Retinal pigment epithelial cell (primary cell): ENCODE data around the gene SIK3.

Experiments used
- DNase-seq: peaks from one replicate; pipeline ENCODE4 v3.0.0-alpha.2; 2010; ENCODE audit warnings: low read depth
- H3K4me3 ChIP-seq: 2 replicates; pipeline ENCODE4 v1.5.1; 2011; ENCODE audit warnings: mild to moderate bottlenecking, low read length, control low read depth, moderate library complexity
- CTCF ChIP-seq: conservative IDR thresholded peaks from 2 replicates; pipeline ENCODE4 v1.5.1; 2011; ENCODE audit warnings: low read depth, low read length, control low read depth, inconsistent platforms

Gene SIK3

DNA sequence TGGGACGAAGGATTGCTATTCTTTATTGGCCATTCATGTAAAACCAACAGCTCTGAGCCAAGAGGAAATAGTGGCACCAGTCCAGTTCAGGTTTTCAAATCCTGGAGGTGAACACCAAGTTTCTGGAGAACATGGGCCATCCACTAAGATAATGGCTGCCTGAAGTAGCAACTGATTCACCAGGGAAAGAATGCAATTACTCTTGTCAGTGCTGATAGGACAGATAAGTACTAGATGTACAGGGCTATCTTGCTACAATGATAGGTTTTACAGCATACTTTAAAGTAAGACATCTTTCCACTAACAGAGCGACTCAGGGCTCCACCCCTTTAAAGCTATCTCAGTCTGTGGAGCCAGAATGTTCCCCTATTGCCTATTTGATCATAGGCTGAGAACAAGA is 224.0 kb downstream of the SIK3 start:
- DNase-seq, result no peak
- H3K4me3 ChIP-seq, result no peak overlapping the region
- no peak for TF ChIP-seq CTCF

DNA sequence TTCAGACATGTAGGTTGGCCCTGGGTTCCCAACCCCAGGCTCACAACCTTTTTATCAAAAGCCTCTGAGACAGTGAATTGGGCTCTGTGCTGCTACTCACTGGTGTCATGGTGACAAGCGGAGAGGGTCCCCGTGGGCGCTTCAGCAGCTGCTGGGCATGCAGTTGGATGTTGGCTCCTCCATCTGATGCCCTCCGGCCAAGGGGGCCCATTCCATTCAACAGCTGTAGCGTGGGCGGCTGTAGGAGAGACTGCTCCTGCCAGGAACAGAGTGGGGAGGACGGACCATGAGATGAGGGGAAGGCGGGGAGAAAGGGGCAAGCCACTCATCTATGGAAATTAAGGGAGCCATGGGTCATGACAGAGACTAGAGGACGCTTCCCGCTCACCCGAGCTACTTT is 224.8 kb downstream of the SIK3 start:
- no peak for DNase-seq
- no peak for TF ChIP-seq CTCF
- H3K4me3 ChIP-seq, result no peak overlapping the region

GRCh38 chr11:116871248-116871647 is 227.0 kb downstream of the SIK3 start:
- no peak for DNase-seq
- no peak overlapping the region for H3K4me3 ChIP-seq
- no peak for TF ChIP-seq CTCF

GRCh38 chr11:116870054-116870453 is 228.2 kb downstream of the SIK3 start:
- no peak for TF ChIP-seq CTCF
- DNase-seq, result no peak
- no peak overlapping the region for H3K4me3 ChIP-seq

GRCh38 chr11:116869610-116870009 is 228.6 kb downstream of the SIK3 start:
- no peak overlapping the region for H3K4me3 ChIP-seq
- TF ChIP-seq CTCF, result no peak
- DNase-seq, result no peak

GRCh38 chr11:116868066-116868465 is 230.2 kb downstream of the SIK3 start:
- TF ChIP-seq CTCF, result no peak
- H3K4me3 ChIP-seq, result no peak overlapping the region
- DNase-seq, result no peak

DNA sequence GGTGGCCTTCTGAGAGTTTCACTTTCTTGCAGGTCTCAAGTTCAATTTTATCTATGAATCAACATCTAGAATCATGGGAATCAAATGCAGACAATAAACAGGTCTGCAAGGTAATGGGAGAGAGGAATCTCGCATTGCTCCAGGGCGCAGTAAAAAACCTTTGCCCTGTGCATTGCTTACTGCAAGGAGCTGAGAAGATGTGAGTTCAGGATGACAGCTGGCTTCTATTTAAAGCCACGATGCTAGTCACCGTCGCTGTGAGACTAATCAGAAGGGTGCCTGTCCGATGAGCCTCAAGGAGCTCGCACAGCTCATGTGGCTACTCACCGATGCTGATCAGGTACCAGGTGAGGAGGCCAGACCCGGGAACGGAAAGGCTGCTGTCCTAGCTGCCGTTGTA is 230.6 kb downstream of the SIK3 start:
- H3K4me3 ChIP-seq, result no peak overlapping the region
- DNase-seq, result no peak
- no peak for TF ChIP-seq CTCF
